Hepatocyte (in vitro differentiated cells): ENCODE results near the gene MRNIP.

Experiments used
- EZH2 ChIP-seq: fragments of 200-600 bp; sonication (generic); IDR thresholded peaks from 2 replicates; pipeline ENCODE4 v1.6.1; 2016; ENCODE audit warnings: antibody characterized with exemption, mild to moderate bottlenecking, borderline replicate concordance
- TF ChIP-seq, protein P1 (sequence below): fragments of 200-600 bp; sonication (generic); IDR thresholded peaks from 2 replicates; pipeline ENCODE4 v1.5.1; 2016; ENCODE audit warnings: antibody characterized with exemption, mild to moderate bottlenecking; ENCODE audit not compliant: poor library complexity

DNA sequence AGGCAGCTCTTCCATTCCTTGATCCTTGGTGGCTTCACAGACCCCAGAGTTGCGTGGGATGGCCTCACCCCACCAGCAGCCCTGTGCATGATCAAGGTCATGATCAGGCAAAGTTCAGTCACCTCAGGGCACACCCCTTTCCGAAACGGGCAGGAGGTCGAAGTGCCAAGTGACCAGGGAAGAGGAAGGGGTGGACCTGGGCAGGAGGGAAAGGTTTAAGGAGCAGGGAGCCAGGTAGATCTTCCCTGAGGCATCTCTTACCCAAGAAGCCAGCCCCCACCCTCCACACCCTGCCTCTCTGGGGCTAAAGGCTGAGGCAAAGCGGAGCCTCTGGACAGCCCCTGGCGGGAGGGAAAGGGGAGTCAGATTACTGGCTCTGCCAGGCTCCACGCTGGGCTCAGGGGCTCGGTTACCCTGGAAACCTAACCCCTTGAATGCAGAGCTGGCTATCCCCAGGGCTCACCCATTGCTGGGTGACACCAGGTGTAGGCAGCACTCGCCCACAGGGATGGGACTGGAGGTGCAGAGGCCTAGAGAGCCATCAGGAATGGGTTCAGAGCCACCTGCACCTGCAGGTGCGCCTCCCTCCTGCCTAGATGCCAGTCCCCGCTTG, 55.6 kb downstream of the MRNIP start:
- TF ChIP-seq, protein P1, sequence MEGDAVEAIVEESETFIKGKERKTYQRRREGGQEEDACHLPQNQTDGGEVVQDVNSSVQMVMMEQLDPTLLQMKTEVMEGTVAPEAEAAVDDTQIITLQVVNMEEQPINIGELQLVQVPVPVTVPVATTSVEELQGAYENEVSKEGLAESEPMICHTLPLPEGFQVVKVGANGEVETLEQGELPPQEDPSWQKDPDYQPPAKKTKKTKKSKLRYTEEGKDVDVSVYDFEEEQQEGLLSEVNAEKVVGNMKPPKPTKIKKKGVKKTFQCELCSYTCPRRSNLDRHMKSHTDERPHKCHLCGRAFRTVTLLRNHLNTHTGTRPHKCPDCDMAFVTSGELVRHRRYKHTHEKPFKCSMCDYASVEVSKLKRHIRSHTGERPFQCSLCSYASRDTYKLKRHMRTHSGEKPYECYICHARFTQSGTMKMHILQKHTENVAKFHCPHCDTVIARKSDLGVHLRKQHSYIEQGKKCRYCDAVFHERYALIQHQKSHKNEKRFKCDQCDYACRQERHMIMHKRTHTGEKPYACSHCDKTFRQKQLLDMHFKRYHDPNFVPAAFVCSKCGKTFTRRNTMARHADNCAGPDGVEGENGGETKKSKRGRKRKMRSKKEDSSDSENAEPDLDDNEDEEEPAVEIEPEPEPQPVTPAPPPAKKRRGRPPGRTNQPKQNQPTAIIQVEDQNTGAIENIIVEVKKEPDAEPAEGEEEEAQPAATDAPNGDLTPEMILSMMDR, result no peak
- TF ChIP-seq EZH2, result no peak
